Glutamatergic neuron (in vitro differentiated cells): ENCODE data around the gene RAB40A. TPM values are rescaled to one million over a fixed set of nuclear protein-coding genes. Genes with fewer than 3 reads are reported as not detected.

Experiments used
- DNase-seq: peaks from one replicate; pipeline ENCODE4 v3.0.0; 2022
- H3K27ac Mint-ChIP-seq: one replicate; pipeline ENCODE4 v1.8.0; 2020; ENCODE audit warnings: mild to moderate bottlenecking, mixed read lengths, inconsistent platforms; ENCODE audit not compliant: unreplicated experiment
- H3K27me3 Mint-ChIP-seq: one replicate; pipeline ENCODE4 v1.8.0; 2020; ENCODE audit warnings: mild to moderate bottlenecking, moderate library complexity, mixed read lengths, inconsistent platforms; ENCODE audit not compliant: unreplicated experiment
- H3K36me3 Mint-ChIP-seq: one replicate; pipeline ENCODE4 v1.8.0; 2020; ENCODE audit warnings: mild to moderate bottlenecking, mixed read lengths, inconsistent platforms; ENCODE audit not compliant: unreplicated experiment
- H3K4me1 Mint-ChIP-seq: one replicate; pipeline ENCODE4 v1.8.0; 2020; ENCODE audit warnings: mild to moderate bottlenecking, low read depth, mixed read lengths, inconsistent platforms; ENCODE audit not compliant: unreplicated experiment
- H3K4me3 Mint-ChIP-seq: one replicate; pipeline ENCODE4 v1.8.0; 2020; ENCODE audit warnings: mild to moderate bottlenecking, mixed read lengths, inconsistent platforms; ENCODE audit not compliant: unreplicated experiment
- H3K9me3 Mint-ChIP-seq: one replicate; pipeline ENCODE4 v1.8.0; 2020; ENCODE audit warnings: mild to moderate bottlenecking, moderate library complexity, mixed read lengths, inconsistent platforms; ENCODE audit not compliant: unreplicated experiment
- total RNA-seq: library from RNA; stranded (reverse); fragmentation: NEBNext Ultra II Directional; extraction: Animal tissue kit (Norgen Biotek cat#: 25700); gene quantifications from one replicate; pipeline ENCODE4 v1.2.1, GENCODE V29; 2021; ENCODE audit not compliant: unreplicated experiment
- TF ChIP-seq, protein P1 (sequence below): fragments of 200-600 bp; sonication (generic); IDR thresholded peaks from one replicate; pipeline ENCODE4 v1.5.0; 2021; ENCODE audit not compliant: partially characterized antibody, unreplicated experiment

RAB40A gene
- total RNA-seq, 1 donor from 2014 or later, result 0.47 TPM

DNA sequence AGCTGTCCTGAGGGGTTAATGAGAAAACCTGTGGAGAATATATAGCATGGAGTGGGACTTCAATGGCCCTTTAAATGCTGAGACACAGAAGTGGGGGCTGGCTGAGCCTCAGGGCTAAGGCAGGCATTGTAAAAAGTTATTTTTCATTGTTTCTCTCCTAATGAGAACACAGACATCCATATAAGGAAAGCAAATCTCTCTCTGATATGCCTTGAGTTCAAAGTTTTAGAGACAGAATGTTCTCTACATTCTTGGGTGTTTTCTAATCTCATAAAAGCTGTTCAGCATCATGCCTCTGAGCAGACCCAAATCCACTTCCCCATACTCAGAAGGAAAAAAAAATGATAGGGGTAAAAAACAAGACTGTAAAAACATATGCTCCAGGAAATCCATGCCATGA lies 16.8 kb upstream of the RAB40A start:
- no peak overlapping the region for H3K27ac Mint-ChIP-seq
- H3K4me1 Mint-ChIP-seq, result no peaks in the 10 kb centered on the region
- TF ChIP-seq, protein P1, sequence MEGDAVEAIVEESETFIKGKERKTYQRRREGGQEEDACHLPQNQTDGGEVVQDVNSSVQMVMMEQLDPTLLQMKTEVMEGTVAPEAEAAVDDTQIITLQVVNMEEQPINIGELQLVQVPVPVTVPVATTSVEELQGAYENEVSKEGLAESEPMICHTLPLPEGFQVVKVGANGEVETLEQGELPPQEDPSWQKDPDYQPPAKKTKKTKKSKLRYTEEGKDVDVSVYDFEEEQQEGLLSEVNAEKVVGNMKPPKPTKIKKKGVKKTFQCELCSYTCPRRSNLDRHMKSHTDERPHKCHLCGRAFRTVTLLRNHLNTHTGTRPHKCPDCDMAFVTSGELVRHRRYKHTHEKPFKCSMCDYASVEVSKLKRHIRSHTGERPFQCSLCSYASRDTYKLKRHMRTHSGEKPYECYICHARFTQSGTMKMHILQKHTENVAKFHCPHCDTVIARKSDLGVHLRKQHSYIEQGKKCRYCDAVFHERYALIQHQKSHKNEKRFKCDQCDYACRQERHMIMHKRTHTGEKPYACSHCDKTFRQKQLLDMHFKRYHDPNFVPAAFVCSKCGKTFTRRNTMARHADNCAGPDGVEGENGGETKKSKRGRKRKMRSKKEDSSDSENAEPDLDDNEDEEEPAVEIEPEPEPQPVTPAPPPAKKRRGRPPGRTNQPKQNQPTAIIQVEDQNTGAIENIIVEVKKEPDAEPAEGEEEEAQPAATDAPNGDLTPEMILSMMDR, result no peak
- no peaks in the 10 kb centered on the region for H3K36me3 Mint-ChIP-seq
- H3K27me3 Mint-ChIP-seq, result no peaks in the 10 kb centered on the region
- DNase-seq, result no peak
- no peak overlapping the region for H3K4me3 Mint-ChIP-seq
- no peaks in the 10 kb centered on the region for H3K9me3 Mint-ChIP-seq

DNA sequence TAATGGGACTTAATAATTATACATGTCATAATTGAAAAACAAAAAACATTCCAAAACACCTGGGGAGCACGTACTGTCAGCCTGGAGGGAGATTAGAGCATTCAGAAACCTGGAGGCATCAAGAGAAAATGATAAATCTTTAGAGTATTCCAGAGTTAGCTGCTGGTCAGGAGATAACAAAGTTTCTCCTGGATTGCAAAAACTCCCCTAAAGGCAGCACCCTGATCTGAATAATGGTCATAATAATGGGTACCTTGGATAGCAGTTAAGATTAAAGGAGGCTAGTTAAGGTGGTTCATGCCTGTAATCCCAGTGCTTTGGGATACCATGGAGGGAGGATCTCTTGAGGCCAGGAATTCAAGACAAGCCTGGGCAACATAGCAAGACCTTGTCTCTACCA lies 15.9 kb upstream of the RAB40A start:
- TF ChIP-seq, protein P1, result no peak
- no peak for DNase-seq
- no peaks in the 10 kb centered on the region for H3K27me3 Mint-ChIP-seq
- H3K36me3 Mint-ChIP-seq, result no peaks in the 10 kb centered on the region
- H3K4me3 Mint-ChIP-seq, result no peak overlapping the region
- no peaks in the 10 kb centered on the region for H3K4me1 Mint-ChIP-seq
- H3K9me3 Mint-ChIP-seq, result no peaks in the 10 kb centered on the region
- H3K27ac Mint-ChIP-seq, result no peak overlapping the region

DNA sequence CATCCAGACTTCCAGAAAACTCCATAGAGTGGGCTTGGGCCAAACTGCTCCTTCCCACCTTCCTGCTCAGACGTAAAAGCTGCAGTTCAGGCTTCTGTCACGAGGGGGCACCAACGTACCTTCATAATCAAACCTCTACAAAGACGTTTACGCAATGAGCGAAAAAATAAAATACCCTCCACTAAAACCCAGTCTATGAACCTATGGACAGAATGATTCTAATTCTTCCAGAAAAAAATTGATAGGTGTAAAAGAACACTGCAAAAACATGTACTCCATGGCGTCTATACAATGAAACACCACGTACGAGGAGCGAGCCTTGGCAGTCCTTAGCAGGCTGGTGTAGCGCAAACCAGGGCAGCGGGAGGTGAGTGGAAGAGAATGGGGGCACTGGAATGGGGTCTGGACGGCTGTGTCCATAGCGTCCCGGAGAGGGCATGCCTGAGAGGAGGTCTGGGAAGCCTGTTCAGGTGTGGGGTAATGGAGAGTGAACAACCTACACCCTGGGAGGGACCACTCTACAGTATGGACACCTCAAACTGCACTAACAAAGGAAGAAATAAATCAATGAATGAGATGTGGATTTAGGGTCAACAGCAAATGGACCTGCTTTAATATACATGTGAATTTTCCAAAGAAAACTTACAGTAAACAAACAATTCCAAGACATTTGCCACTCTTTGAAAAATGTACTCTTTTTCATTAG lies 14.4 kb upstream of the RAB40A start:
- Mint-ChIP-seq H3K4me1 (no peaks in the 10 kb centered on the region), H3K27ac (peak overlapping the region; percentile 48), H3K9me3 (no peaks in the 10 kb centered on the region), H3K27me3 (no peaks in the 10 kb centered on the region), H3K4me3 (peak overlapping the region; percentile 92), H3K36me3 (no peaks in the 10 kb centered on the region)
- peak; percentile 72 for DNase-seq
- TF ChIP-seq, protein P1, result peak; percentile 75

DNA sequence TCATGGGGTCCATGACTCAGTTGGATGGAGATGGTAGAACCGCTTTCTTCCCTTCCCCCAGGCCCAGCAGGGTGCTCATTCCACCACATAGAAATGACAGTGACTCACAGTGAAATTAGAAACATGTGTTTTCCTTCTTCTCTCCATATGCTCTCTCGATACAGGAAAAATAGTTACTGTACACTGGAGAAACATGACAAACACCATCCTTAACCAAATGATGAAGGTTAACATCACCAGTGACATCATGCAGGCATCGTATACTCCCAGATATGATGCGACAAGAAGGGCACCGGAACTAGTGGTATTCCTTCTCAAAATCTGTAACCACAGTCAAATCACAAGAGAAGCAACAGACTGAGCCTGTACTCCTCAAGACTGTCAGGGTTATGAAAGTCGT lies 11.7 kb upstream of the RAB40A start:
- H3K36me3 Mint-ChIP-seq, result no peaks in the 10 kb centered on the region
- H3K27ac Mint-ChIP-seq, result no peak overlapping the region
- no peaks in the 10 kb centered on the region for H3K9me3 Mint-ChIP-seq
- H3K4me1 Mint-ChIP-seq, result no peaks in the 10 kb centered on the region
- no peak overlapping the region for H3K4me3 Mint-ChIP-seq
- TF ChIP-seq, protein P1, result no peak
- DNase-seq, result no peak
- H3K27me3 Mint-ChIP-seq, result no peaks in the 10 kb centered on the region

DNA sequence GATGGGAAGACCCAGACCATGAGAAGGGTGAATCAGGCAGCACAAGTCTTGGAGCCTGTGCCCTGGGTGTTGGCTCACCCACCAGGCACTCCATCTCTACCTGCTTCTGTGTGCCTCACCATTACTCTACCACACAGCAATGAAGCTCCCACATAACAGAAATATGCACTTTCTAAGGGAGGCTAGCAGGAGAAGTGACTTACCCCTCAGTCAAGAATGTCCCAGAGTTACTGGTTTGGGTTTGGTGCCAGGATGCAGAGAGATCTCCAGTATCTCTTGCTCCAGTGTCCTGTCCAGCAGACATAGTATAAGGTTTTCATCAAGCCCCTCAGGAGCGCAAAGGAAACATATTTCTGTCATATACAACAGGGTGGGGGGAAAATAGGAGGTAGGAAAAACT lies 11.3 kb upstream of the RAB40A start:
- DNase-seq, result no peak
- H3K9me3 Mint-ChIP-seq, result no peaks in the 10 kb centered on the region
- H3K36me3 Mint-ChIP-seq, result no peaks in the 10 kb centered on the region

More for the DNA sequence above, 11.3 kb upstream of the RAB40A start:
- H3K4me3 Mint-ChIP-seq, result no peak overlapping the region
- H3K27me3 Mint-ChIP-seq, result no peaks in the 10 kb centered on the region
- TF ChIP-seq, protein P1, result no peak
- H3K27ac Mint-ChIP-seq, result no peak overlapping the region
- no peaks in the 10 kb centered on the region for H3K4me1 Mint-ChIP-seq
